Stomach (tissue), 19 donors: ENCODE results near the gene FBP1. TPM values are rescaled to one million over a fixed set of nuclear protein-coding genes. Genes with fewer than 3 reads are reported as not detected.

Source experiments
- DNase-seq, 2 donors: peaks; one replicate each; pipeline versions ENCODE4 v3.0.0 to v3.0.0-alpha.2; 2013 to 2019
- H3K27ac ChIP-seq, 5 donors: fragments of 200-600 bp in 4 of 5; sonication (generic) in 4 of 5; one replicate each; pipeline ENCODE4 v1.5.1; 2013 to 2019; ENCODE audit warnings: mild to moderate bottlenecking in 1 of 5, moderate library complexity in 1 of 5
- H3K27me3 ChIP-seq, 3 donors: fragments of 200-600 bp; sonication (generic); one replicate each; pipeline ENCODE4 v1.5.1; 2017 to 2019; ENCODE audit warnings: mixed run types in 1 of 3
- H3K36me3 ChIP-seq, 4 donors: fragments of 200-600 bp; sonication (generic); 1 replicate in 3 of 4; 2 replicates in 1 of 4; pipeline ENCODE4 v1.5.1; 2016 to 2019
- H3K4me1 ChIP-seq, 4 donors: fragments of 200-600 bp; sonication (generic); one replicate each; pipeline ENCODE4 v1.5.1; 2016 to 2019
- H3K4me3 ChIP-seq, 4 donors: fragments of 200-600 bp; sonication (generic) in 3 of 4; one replicate each; pipeline ENCODE4 v1.5.1; 2016 to 2019; ENCODE audit warnings: mild to moderate bottlenecking in 1 of 4
- H3K9me3 ChIP-seq, 4 donors: fragments of 200-600 bp; sonication (generic); one replicate each; pipeline ENCODE4 v1.5.1; 2016 to 2019
- CTCF ChIP-seq, 7 experiments: fragments of 450-650 bp in 4 of 7; fragments of 200-600 bp in 3 of 7; sonication (generic) in 3 of 7; IDR thresholded peaks; one replicate each; pipeline ENCODE4 v1.5.1; 2016 to 2019; ENCODE audit warnings: antibody characterized with exemption in 7 of 7, control low read depth in 2 of 7, mild to moderate bottlenecking in 1 of 7
- EP300 ChIP-seq: sonication (generic); formaldehyde crosslinking; IDR thresholded peaks from one replicate; pipeline ENCODE4 v1.6.1; 2017; ENCODE audit warnings: antibody characterized with exemption
- POLR2A ChIP-seq, 4 donors: fragments of 450-650 bp; IDR thresholded peaks; one replicate each; pipeline ENCODE4 v1.6.1; 2016; ENCODE audit warnings: antibody characterized with exemption in 4 of 4, control low read depth in 2 of 4, mild to moderate bottlenecking in 1 of 4, moderate library complexity in 1 of 4
- POLR2AphosphoS5 ChIP-seq, 3 donors: sonication (generic); formaldehyde crosslinking; IDR thresholded peaks; one replicate each; pipeline ENCODE4 v1.6.1; 2016; ENCODE audit warnings: antibody characterized with exemption in 3 of 3
- WGBS, 5 donors: extraction: QIAGEN DNeasy Blood & Tissue Kit in 3 of 5; methylation state at CpG; one replicate each; pipeline versions ENCODE4 v1.1.5 to v1.1.7; 2013 to 2018; 5-methylcytosine and 5-hydroxymethylcytosine counted together
- intact Hi-C: fragments of 100-400 bp; cut with DNase I; formaldehyde crosslinking; loops from one replicate; pipeline ENCODE4 v1.15.1; 2023; ENCODE audit warnings: low total_unique reads
- long read RNA-seq, 10 donors: transcript quantifications; one replicate each; lab custom pipeline, GENCODE V29; 2026
- polyA plus RNA-seq, 3 donors: library from polyadenylated mRNA; stranded (reverse); fragments of 200-250 nt; gene quantifications; one replicate each; pipeline ENCODE4 v1.2.3, GENCODE V29; 2013
- total RNA-seq, 5 donors: library from RNA; depleted of rRNA; stranded (reverse); fragments of >200 nt; gene quantifications; one replicate each; pipeline versions ENCODE4 v1.1.0 to v1.2.3, GENCODE V29; 2014 to 2016
- donor health status: healthy with polysubstance abuse.
- donor health status: Bipolar disorder and iron deficiency.
- donor health status: healthy.

The FBP1 gene
- total RNA-seq (10 to 100 TPM; 10.7 to 89.1 (median 35.1) TPM), polyA plus RNA-seq (100 to 1,000 TPM in 1 of 3 donors, 10 to 100 TPM in 2; 48.1 to 122 (median 61.4) TPM)
- long read RNA-seq, donor 1, partial matches to known transcripts, result 0 of 2 reads
- long read RNA-seq, donor 1, other reads (novel, unspliced or antisense), result 0 of 2 reads
- long read RNA-seq, donor 2, transcript FBP1-201 (7 exons, 1,462 nt), result major isoform, 23 of 23 reads
- long read RNA-seq, donor 2, partial matches to known transcripts, result 0 of 23 reads
- long read RNA-seq, donor 2, other reads (novel, unspliced or antisense), result 0 of 23 reads
- long read RNA-seq, donor 3, transcript FBP1-201 (7 exons, 1,462 nt), result major isoform, 11 of 13 reads
- long read RNA-seq, donor 3, partial matches to known transcripts, result 0 of 13 reads
- long read RNA-seq, donor 3, other reads (novel, unspliced or antisense), result 0 of 13 reads
- long read RNA-seq, donor 4, partial matches to known transcripts, result 0 of 2 reads
- long read RNA-seq, donor 4, other reads (novel, unspliced or antisense), result 0 of 2 reads
- long read RNA-seq, donor 5, transcript FBP1-201 (7 exons, 1,462 nt), result major isoform, 9 of 9 reads
- long read RNA-seq, donor 5, partial matches to known transcripts, result 0 of 9 reads
- long read RNA-seq, donor 5, other reads (novel, unspliced or antisense), result 0 of 9 reads
- long read RNA-seq, donor 6, transcript FBP1-201 (7 exons, 1,462 nt), result major isoform, 67 of 105 reads
- long read RNA-seq, donor 6, partial matches to known transcripts, result 38 of 105 reads
- long read RNA-seq, donor 6, other reads (novel, unspliced or antisense), result 0 of 105 reads
- long read RNA-seq, donor 7, transcript FBP1-201 (7 exons, 1,462 nt), result major isoform, 34 of 45 reads
- long read RNA-seq, donor 7, partial matches to known transcripts, result 10 of 45 reads
- long read RNA-seq, donor 7, other reads (novel, unspliced or antisense), result 0 of 45 reads
- long read RNA-seq, donor 8, transcript FBP1-201 (7 exons, 1,462 nt), result major isoform, 18 of 31 reads
- long read RNA-seq, donor 8, partial matches to known transcripts, result 13 of 31 reads
- long read RNA-seq, donor 8, other reads (novel, unspliced or antisense), result 0 of 31 reads
- long read RNA-seq, donor 9, transcript FBP1-201 (7 exons, 1,462 nt), result major isoform, 14 of 14 reads
- long read RNA-seq, donor 9, partial matches to known transcripts, result 0 of 14 reads
- long read RNA-seq, donor 9, other reads (novel, unspliced or antisense), result 0 of 14 reads
- long read RNA-seq, donor 10, transcript FBP1-201 (7 exons, 1,462 nt), result major isoform, 37 of 37 reads
- long read RNA-seq, donor 10, partial matches to known transcripts, result 0 of 37 reads
- long read RNA-seq, donor 10, other reads (novel, unspliced or antisense), result 0 of 37 reads

DNA sequence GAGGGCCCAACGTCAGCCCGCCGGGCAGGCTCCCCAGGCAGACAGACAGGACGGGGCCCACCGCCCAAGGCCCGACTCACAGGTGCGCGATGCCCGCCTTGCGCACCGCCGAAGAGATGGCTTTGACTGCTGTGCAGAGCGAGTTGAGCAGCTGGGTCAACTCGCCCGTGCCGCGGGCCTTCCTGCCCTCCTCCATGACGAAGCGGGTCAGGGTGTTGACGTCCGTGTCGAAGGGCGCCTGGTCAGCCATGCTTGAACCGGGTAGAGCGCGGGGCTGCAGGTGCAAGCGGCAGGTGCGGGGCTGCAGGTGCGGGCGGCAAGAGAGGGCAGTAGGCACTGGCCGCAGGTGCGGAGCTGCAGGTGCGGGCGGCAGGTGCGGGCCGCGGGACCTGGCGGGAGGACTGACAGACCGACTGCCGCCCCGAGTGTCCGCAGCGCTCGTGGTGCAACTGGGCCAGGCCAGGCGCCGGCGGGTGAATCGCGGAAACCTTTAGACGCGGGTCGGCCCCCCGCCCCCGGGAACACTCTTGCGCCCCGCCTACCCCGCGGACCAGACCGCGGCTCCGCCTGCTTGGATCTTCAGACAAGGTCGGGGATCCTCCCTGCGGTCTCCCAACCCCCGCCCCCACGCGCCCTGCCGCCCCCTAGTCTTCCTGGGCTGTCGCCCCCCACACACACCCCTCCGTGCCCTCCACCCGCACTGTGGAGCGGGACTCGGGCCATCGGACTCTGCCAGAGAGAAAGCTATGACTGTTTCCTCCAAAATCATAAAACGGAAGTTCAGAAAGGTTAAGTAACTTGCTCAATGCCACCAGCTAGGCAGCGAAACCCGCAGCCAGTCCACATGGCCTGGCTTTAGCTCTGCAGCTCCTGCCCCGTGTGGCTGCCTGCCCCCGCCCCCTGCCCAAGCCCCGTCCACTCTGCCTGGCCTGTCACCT lies at the start of gene FBP1:
Gene FBP1, minus strand, starts transcription at position 458 of the 938 bp plus-strand sequence. Its CDS starts 208 bp downstream, at position 250.
- intact Hi-C loops, result no loop called here
- Histone ChIP-seq H3K27ac (peak within 1 kb of the TSS; percentile 78 to 89 (median 84)), H3K4me1 (peaks cover 0 to 37% (median 28%) of the 10 kb centered on the region in 4 donors), H3K36me3 (no peaks in the 10 kb centered on the region), H3K9me3 (no peaks in the 10 kb centered on the region), H3K27me3 (peaks cover 0 to 8% (median 0%) of the 10 kb centered on the region in 3 donors), H3K4me3 (peak within 1 kb of the TSS; percentile 58 to 76 (median 62))
- DNase-seq, result peak; percentile 64 to 80
- 1 to 6% (median 2%) methylated on average over 27 to 79 of the region's 79 CpGs for WGBS, 5 donors
- TF ChIP-seq CTCF (IDR thresholded peaks at IDR 0.05) (no peak), POLR2AphosphoS5 (IDR thresholded peaks at IDR 0.05) (peak in 1 of 3 donors; percentile 14), EP300 (no peak), POLR2A (IDR thresholded peaks at IDR 0.05) (no peak)

DNA sequence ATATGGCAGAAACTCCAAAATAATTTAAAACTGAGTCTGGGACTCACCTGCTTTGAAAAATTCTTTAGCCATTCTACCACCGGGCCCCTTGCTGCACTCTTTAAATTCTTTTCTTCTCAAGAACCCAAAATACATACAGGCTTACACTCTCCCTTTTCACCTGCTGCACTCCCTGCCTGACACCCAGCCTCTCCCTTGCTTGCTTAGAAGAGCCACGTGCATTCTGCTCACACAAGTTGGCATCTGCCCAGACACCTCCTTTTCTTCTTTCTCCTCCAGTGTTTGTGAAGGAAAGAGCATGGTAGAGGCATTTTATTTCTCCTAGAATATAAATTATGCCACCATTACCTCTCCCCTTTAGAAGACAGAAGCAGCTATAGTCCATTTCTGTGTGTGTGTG lies 48.1 kb upstream of the FBP1 start:
- TF ChIP-seq POLR2AphosphoS5 (IDR thresholded peaks at IDR 0.05), result no peak
- Histone ChIP-seq H3K36me3 (no peaks in the 10 kb centered on the region), H3K27ac (no peak overlapping the region), H3K4me3 (no peak overlapping the region), H3K27me3 (no peaks in the 10 kb centered on the region), H3K9me3 (no peaks in the 10 kb centered on the region), H3K4me1 (no peaks in the 10 kb centered on the region)
- WGBS, 5 donors, result 58 to 69% (median 65%) methylated on average over 2 of the region's 2 CpGs
- DNase-seq, result no peak
- intact Hi-C loops, result loop anchor here (10.0 kb wide), 1 partner anchor 87 kb away; no protein-coding TSS in a partner anchor

GRCh38 chr9:94685359-94685758 lies 46.0 kb upstream of the FBP1 start:
- no peak overlapping the region for H3K4me3 ChIP-seq
- H3K27me3 ChIP-seq, result no peaks in the 10 kb centered on the region
- TF ChIP-seq POLR2A (IDR thresholded peaks at IDR 0.05) (no peak), EP300 (no peak), CTCF (IDR thresholded peaks at IDR 0.05) (no peak), POLR2AphosphoS5 (IDR thresholded peaks at IDR 0.05) (no peak)
- 75 to 89% (median 86%) methylated on average over 2 of the region's 2 CpGs for WGBS, 5 donors
- H3K36me3 ChIP-seq, result no peaks in the 10 kb centered on the region
- H3K27ac ChIP-seq, result no peak overlapping the region
- H3K4me1 ChIP-seq, result peaks cover 0 to 11% (median 0%) of the 10 kb centered on the region in 4 donors
- no peak for DNase-seq
- intact Hi-C loops, result loop anchor here (10.0 kb wide), 1 partner anchor 89 kb away; no protein-coding TSS in a partner anchor
- H3K9me3 ChIP-seq, result no peaks in the 10 kb centered on the region

DNA sequence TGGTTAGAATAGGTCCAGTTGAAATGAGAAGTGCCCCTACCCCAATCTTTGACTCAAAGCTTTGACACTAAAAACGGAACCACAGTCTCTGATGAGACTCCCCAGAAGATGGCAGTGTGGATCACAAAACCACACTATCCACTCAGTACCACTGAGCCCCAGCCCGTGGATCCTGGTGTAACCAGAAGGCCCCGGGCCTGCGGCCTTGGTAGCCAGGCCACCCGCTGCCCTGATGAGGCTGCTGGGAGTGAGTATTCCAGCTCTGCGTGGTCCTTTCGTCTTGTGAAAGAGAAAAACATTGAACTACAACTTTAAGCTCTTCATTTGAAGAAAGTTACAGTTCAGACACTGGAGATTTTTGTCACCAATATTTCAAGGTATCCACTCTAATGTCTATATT lies 42.2 kb upstream of the FBP1 start:
- peak; percentile 80 to 91 for DNase-seq
- intact Hi-C loops, result loop anchor here (5.0 to 10.0 kb wide), 2 partner anchors 93 to 441 kb away; no protein-coding TSS in a partner anchor

More for the DNA sequence above, 42.2 kb upstream of the FBP1 start:
- peak overlapping the region in 4 of 5 donors; percentile 1 to 58 (median 10) for H3K27ac ChIP-seq
- H3K4me1 ChIP-seq, result peaks cover 0 to 11% (median 0%) of the 10 kb centered on the region in 4 donors
- H3K4me3 ChIP-seq, result no peak overlapping the region
- H3K36me3 ChIP-seq, result no peaks in the 10 kb centered on the region
- no peaks in the 10 kb centered on the region for H3K27me3 ChIP-seq
- no peaks in the 10 kb centered on the region for H3K9me3 ChIP-seq
- no peak for TF ChIP-seq POLR2A (IDR thresholded peaks at IDR 0.05)
- TF ChIP-seq CTCF (IDR thresholded peaks at IDR 0.05), result peak in 5 of 7 experiments; percentile 39 to 71 (median 68)
- peak in 1 of 3 donors; percentile 50 for TF ChIP-seq POLR2AphosphoS5 (IDR thresholded peaks at IDR 0.05)
- TF ChIP-seq EP300, result no peak
- 5 to 24% (median 8%) methylated on average over 7 of the region's 7 CpGs for WGBS, 5 donors
